NB4 (cell line): ENCODE results near the gene RIOK2.

Source experiments
- DNase-seq: peaks from one replicate; pipeline ENCODE4 v3.0.0; 2010; ENCODE audit warnings: low read depth
- H3K4me3 ChIP-seq: one replicate; pipeline ENCODE4 v1.5.1; 2011; ENCODE audit warnings: mild to moderate bottlenecking, low read depth, low read length, moderate library complexity
- MYC ChIP-seq: IDR thresholded peaks from 2 replicates; pipeline ENCODE4 v1.6.1; 2011; ENCODE audit warnings: low read depth, low read length
- POLR2A ChIP-seq: IDR thresholded peaks from 2 replicates; pipeline ENCODE4 v1.6.1; 2011; ENCODE audit warnings: mild to moderate bottlenecking; ENCODE audit not compliant: insufficient read length; ENCODE audit errors: extremely low read depth
- TF ChIP-seq, protein P1 (sequence below): IDR thresholded peaks from one replicate; pipeline ENCODE4 v1.5.1; 2012; ENCODE audit warnings: low read depth, low read length
- TF ChIP-seq, protein P2 (sequence below): IDR thresholded peaks from 2 replicates; pipeline ENCODE4 v1.6.1; 2011; ENCODE audit warnings: low read depth, low read length

RIOK2 gene

DNA sequence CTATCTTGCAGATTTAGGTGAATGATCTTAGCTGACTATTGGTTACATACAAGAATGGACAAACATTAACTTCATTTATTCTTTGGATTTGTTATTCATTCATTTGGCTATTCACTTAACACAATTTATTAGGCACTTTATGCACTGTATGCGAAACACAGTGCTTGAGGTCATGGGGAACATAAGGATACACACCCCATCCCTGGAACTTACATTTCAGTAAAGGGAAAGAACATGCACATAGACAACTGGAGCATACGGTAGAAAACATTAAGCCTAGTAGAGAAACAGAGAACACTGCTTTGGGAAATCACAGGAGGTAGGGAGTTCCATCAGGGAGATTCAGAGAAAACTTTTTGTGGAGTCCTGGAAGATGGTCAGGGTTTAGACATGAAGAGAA, 62.9 kb downstream of the RIOK2 start:
- no peak for DNase-seq
- H3K4me3 ChIP-seq: no peak overlapping the region
- TF ChIP-seq, protein P1, sequence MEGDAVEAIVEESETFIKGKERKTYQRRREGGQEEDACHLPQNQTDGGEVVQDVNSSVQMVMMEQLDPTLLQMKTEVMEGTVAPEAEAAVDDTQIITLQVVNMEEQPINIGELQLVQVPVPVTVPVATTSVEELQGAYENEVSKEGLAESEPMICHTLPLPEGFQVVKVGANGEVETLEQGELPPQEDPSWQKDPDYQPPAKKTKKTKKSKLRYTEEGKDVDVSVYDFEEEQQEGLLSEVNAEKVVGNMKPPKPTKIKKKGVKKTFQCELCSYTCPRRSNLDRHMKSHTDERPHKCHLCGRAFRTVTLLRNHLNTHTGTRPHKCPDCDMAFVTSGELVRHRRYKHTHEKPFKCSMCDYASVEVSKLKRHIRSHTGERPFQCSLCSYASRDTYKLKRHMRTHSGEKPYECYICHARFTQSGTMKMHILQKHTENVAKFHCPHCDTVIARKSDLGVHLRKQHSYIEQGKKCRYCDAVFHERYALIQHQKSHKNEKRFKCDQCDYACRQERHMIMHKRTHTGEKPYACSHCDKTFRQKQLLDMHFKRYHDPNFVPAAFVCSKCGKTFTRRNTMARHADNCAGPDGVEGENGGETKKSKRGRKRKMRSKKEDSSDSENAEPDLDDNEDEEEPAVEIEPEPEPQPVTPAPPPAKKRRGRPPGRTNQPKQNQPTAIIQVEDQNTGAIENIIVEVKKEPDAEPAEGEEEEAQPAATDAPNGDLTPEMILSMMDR: no peak
- no peak for TF ChIP-seq MYC
- no peak for TF ChIP-seq POLR2A
- TF ChIP-seq, protein P2, sequence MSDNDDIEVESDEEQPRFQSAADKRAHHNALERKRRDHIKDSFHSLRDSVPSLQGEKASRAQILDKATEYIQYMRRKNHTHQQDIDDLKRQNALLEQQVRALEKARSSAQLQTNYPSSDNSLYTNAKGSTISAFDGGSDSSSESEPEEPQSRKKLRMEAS: no peak

DNA sequence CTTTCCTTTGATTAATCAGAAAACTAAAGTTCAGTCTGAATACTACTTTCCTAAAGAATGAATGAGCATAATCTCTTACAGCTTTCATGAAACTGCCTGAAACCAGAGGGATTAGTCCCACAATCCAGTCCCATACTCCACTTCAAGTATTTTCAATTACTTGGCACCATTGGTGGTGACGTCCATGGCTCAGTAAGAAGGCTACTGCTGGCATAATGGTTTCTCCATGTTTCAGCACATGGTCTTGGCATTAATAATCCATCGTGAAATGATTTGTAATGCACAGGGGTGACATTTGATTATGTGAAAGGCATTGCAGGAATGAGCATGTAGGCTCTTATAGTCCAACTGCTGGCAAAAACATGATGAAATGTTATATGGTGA, 64.0 kb downstream of the RIOK2 start:
- TF ChIP-seq POLR2A (no peak), MYC (no peak)
- TF ChIP-seq, protein P2: no peak
- TF ChIP-seq, protein P1: no peak

DNA sequence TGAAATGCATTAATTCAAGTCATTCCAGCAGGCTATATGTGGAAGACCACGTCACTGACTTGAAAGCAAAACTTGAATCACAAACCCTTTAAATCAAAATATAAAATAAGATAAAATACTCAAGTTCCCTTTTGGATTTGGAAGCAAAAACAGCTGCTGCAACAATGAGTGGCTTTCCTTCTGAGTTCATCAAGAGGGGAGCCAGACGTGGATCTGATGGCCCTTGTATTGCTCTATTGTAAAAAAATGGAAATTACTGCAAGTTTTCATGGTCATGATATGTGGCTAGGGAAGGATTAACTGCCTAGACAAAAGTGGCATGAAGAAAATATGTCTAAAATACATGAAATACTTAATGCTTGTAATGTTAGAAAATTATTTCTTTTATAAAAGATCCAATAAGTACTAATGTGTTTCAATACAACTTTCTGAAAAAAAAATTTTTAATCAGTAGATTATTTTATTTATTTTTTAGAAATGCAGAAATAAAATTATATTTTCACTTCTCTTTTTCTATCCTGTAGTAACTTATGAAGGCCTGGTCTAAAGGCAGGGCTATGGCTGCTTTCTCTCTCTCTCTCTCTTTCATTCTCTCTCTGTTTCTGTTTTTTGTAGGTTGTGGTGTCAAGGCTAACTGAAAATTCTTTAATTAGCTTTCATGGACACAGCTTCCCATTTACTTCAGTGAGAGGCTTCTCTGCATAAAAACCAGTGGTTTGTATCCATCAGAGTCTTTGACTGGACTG, 64.6 kb downstream of the RIOK2 start:
- TF ChIP-seq, protein P2: no peak
- TF ChIP-seq POLR2A (no peak), MYC (no peak)
- TF ChIP-seq, protein P1: no peak
- no peak for DNase-seq
- H3K4me3 ChIP-seq: no peak overlapping the region

More for the DNA sequence above, 64.0 kb downstream of the RIOK2 start:
- no peak overlapping the region for H3K4me3 ChIP-seq
- no peak for DNase-seq

DNA sequence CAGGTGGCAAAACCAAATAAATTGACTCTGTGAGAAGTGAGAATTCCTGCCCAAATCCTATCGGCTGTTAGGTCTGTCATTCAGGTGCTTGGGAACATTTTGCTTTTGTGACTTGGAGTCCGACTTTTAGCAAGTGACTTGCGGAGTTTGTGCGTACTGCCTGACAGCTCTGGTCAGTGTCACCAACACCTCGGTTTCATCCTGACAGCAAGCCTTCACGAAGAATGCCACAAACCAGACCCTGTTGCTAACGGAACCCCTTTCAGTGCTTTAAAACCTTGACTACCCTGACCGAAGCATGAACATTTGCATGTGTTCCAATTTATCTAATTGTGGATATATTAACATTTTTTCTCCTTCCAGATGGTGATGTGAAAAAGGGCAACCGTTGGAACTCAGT, 67.1 kb downstream of the RIOK2 start:
- no peak for DNase-seq
- TF ChIP-seq, protein P2: no peak
- no peak for TF ChIP-seq POLR2A
- TF ChIP-seq, protein P1: no peak
- no peak for TF ChIP-seq MYC
- no peak overlapping the region for H3K4me3 ChIP-seq

DNA sequence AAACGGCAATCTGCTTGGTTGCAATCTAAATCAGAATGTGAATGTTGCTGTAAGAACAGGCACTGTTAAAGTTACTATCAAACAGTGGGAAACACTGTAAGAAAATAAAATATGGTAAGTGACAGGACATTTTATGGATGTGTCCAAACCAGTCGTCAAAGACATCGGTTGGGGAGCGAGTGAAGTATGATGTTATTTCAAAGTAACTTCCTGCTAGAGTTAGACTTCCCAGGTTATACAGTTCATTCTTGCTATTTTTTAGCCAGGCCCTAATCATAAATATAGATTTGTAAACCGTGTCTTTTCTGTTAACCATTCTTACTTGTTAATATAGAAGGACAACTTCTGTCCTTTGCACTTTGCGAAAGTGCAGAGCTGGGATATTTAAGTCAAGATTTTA, 70.8 kb downstream of the RIOK2 start:
- H3K4me3 ChIP-seq: no peak overlapping the region
- no peak for DNase-seq
- TF ChIP-seq, protein P2: no peak
- TF ChIP-seq, protein P1: no peak
- TF ChIP-seq POLR2A: no peak
- TF ChIP-seq MYC: no peak
